Left ventricle myocardium superior (tissue), 1 donor: ENCODE results near the gene TVP23A. TPM values are rescaled to one million over a fixed set of nuclear protein-coding genes. Genes with fewer than 3 reads are reported as not detected.
A peak's percentile ranks its signal among the peaks of the same experiment; 100 is the strongest.
"Not testable (repeated sequence)": the region's sequence is repeated elsewhere in the genome, so short reads cannot be mapped to it uniquely, and the experiment has no call there.

Experiments
- ATAC-seq: fragments of 200-7000 bp; cut with Tn5 transposase; one replicate; pipeline ENCODE4 v1.9.1; 2020; ENCODE audit warnings: mild to moderate bottlenecking, moderate library complexity
- DNase-seq: peaks from one replicate; pipeline ENCODE4 v3.0.0-alpha.2; 2020
- intact Hi-C: fragments of 100-400 bp; cut with micrococcal nuclease; formaldehyde crosslinking; loops from one replicate; pipeline ENCODE4 v1.11.0; 2022
- total RNA-seq: library from RNA; stranded (reverse); fragmentation: NEBNext Ultra II Directional; extraction: Animal tissue kit (Norgen Biotek cat#: 25700); gene quantifications from one replicate; pipeline ENCODE4 v1.2.1, GENCODE V29; 2021
- donor health status: DM: no; HTN: yes; CAD: no; lungs with severe emphysema.

Gene TVP23A
- total RNA-seq, 1 donor from 2014 or later = 0.47 TPM

DNA sequence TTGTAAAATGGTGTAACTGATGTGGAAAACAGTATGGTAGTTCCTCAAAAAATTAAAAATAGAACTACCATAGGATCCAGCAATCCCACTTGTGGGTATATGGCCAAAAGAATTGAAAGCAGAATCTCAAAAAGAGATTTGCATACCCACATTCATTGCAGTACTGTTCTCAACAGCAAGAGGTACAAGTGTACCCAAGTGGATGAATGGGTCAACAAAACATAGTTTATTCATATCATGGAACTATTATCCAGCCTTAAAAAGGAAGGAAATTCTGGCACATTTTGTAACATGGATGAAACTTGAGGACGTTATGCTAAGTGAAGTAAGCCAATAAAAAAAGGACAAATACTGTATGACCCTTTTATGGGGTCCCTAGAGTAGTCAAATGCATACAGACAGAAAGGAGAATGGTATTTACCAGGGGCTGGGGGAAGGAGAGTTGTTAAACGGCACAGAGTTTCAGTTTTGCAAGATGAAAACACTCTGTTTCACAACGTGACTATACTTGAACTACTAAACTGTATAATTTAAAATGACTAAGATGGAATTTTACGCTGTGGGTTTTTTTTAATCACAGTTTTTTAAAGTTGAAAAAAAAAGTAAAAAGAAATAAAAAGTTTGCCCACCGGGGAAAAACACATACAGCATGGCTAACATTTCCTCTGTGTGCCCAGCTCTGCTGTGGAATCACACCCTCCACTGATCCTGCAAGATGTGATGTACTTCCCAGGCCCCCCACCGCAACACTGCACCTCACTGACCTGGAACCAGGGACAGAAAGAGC lies 6.1 kb downstream of the TVP23A start:
- ATAC-seq = no peak
- intact Hi-C loops = no loop called here
- DNase-seq = no peak

DNA sequence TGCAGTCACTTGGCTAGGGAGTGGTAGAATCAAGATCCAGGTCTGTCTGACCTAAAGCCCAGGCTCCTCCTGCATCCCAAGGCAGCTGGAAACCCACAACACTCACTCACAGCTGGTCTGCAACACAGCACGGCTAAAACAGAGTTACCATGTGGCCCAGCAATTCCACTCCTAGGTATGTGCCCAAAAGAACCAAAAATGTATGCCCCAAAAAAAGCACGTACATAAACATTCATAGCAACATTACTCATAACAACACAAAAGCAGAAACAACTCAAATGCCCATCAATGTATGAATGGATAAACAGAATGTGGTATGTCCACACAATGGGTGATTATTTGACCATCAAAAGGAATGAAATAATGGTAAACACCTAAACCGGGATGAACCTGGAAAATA lies 8.9 kb downstream of the TVP23A start:
- ATAC-seq = no peak
- intact Hi-C loops = no loop called here
- no peak for DNase-seq

DNA sequence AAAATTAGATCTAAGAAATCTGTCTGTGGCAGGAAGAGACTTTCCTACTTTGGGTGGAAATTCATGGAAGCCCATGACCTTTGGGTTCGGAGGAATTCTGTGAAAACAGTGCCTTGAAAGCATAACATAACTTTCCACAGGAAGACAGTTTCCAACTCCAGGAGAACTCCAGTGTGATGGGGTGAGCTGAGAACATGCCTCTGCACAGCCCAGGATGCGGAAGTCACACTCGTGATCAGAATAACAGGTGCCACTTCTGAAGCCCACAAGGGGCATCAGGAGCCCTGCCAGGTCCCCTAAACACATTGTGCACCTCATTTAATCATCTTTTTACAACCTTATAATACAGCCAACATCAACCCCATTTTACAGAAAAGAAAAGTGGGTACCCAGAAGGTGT lies 9.7 kb downstream of the TVP23A start:
- DNase-seq = no peak
- intact Hi-C loops = no loop called here
- ATAC-seq = no peak

DNA sequence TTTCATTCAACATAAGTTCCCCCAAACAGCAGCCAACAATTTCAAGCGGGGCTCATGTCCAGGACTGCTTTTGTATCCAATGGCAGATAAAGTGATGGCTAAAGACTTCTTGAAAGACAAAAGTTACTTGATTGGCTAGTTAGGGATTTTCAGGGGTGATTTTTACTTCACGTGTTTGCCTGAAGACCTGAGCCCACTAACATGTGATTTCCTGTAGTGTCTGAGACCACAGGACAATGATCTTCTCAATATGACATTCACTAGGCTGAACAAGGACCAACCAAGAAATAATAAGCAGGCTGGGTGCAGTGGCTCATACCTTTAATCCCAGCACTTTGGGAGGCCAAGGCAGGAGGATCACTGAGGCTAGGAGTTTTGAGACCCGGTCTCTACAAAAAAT lies 10.4 kb downstream of the TVP23A start:
- intact Hi-C loops = no loop called here
- ATAC-seq = no peak

DNA sequence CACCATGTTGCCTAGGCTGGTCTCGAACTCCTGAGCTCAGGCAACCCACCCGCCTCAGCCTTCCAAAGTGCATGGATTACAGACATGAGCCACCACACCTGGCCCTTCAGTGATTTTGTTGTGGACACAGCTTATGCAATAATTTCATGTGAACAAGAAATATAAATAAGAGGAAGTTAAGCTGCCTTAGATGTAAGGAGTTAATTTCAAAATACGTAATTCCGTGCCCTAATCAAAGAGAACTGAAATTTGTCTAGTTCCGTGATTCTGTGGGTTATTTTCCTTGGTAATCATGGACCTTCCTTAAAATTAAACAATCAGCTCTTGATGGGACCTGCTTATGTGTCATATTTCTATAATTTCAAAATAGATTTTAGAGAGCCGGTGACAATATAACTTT lies 11.9 kb downstream of the TVP23A start:
- intact Hi-C loops = no loop called here
- no peak for ATAC-seq
- DNase-seq = no peak

More for the DNA sequence above, 10.4 kb downstream of the TVP23A start:
- no peak for DNase-seq

DNA sequence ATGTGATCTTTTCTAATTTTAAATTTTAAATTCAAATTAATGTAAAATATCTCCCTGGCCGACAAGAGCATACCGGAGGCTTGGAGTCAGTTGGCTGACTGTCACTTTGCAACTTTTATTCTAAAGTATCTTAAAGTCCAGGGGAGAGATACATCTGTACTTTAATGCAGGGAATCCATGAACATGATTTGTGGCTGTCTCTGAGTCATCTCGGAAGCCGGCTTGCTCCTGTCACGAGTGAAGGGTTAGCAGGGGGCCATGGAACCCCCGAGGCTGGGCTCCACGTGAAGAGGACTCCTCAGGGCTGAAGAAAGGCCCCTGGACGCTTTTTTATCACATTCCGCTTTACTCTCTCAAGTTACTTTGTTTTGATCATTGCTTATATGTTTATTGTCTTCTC lies 13.3 kb downstream of the TVP23A start:
- DNase-seq (no peak), ATAC-seq (no peak)
- intact Hi-C loops = no loop called here

DNA sequence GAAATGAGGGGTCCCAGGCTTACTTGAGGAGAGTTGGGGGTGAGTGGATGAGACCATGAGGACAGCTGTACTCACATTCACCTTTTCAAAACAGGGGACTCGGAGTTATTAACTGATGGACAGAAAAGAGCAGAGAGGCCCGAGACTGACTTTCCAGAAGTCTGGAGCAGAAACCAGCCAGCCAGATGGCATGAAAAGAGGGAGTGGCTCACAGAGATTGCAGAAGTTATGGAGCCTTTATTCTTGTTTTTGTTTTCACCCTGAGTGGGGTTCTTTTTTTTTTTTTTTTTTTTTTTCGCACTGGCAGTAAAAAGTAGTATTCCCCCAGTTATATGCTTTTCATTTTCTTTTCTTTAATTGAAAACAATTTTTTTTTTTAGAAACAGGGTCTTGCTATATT lies 18.9 kb downstream of the TVP23A start:
- intact Hi-C loops = no loop called here
- ATAC-seq (no peak), DNase-seq (no peak)

DNA sequence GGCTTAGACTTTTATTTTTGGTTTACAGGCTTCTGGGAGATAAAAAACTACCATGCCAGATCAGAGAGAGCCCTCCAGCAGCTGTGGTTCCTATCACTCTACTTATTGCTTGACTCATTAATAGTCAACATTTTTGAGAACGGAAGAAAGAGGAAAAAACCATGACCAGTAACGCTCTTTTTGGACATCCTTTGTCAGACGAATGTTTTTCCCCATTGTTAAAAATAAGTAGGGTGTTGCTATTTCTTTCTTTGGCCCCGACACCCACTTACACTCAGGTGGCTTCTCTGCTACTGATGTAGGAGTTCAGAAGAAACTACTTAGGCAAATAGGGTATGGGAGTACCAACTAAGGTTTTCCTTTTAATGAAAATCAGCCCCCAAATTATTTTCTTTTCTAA lies 27.5 kb downstream of the TVP23A start:
- intact Hi-C loops = no loop called here
- DNase-seq = no peak
- no peak for ATAC-seq

DNA sequence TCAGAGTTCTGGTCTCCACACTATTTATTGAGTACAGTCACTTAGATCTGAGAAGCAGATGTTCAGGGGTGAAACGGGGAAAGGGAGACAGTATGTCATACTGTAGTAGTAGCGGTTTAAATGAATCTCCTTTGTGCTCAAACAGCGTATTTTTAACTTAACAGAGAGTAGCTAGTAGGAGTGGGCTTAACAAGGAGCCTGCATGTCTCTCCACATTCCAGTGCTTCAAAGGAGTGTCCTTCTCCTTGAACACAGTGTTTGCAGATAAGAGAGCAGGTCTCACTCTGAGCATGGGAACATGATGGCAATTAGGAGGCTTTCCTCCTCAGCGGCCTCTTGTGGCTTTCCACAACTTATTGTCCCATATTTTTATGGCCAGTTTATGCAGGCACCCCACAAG lies 30.0 kb downstream of the TVP23A start:
- intact Hi-C loops, ATAC-seq, DNase-seq: not testable (repeated sequence)

DNA sequence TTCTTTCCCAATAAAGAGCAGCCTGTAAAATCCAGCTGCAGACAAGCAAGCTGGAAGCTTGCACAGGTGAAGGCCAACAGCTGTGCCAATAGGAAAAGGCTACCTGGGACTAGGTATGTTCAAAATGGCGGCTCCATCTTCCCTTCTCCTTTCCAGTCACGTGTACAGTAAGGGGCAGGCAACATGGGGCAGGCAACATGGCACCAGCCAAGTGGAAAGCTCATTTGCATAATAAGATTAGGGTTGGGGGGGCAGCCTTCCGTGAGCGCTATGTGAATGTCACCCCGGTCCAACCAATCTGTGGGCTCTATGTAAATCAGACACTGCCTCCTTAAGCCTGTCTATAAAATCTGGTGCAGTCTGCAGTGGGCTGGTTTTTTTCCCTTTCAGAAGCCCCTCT lies 31.3 kb downstream of the TVP23A start:
- DNase-seq (no peak), ATAC-seq (no peak)
- intact Hi-C loops = no loop called here

DNA sequence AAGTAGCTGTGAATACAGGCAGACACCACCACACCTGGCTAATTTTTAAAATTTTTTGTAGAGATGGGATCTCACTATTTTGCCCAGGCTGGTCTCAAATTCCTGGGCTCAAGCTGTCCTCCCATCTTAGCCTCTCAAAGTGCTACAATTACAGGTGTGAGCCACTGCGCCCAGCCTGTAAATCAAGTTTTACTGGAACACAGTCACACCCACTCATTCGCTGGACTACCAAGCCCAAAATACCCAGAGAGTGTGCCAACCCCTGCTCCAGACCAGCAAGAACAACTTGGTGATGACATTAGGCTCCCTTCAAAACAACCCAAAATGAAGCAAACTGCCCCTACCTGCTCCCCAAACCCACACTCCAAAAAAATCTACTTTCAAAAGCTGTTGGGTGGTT lies 36.0 kb downstream of the TVP23A start:
- DNase-seq (no peak), ATAC-seq (no peak)
- intact Hi-C loops = no loop called here

DNA sequence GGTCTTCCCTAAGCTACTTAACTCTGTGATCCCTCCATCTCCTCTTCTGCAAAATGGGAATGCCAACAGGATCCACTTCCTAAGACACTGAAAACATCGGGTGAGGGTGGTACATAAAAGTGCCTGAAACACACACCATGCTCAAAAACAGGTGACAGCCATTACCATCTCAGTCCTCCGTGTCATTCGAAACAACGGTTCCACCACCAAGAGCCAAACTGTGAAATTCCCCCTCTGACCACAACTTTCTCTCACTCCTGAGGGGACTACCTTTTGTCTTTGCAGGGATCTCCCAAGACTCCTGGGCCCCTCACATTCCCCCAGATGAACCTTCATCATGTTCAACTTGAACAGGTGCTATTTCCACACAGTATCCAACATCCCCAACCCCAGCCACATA lies 38.0 kb downstream of the TVP23A start:
- ATAC-seq = no peak
- intact Hi-C loops = no loop called here
- no peak for DNase-seq

DNA sequence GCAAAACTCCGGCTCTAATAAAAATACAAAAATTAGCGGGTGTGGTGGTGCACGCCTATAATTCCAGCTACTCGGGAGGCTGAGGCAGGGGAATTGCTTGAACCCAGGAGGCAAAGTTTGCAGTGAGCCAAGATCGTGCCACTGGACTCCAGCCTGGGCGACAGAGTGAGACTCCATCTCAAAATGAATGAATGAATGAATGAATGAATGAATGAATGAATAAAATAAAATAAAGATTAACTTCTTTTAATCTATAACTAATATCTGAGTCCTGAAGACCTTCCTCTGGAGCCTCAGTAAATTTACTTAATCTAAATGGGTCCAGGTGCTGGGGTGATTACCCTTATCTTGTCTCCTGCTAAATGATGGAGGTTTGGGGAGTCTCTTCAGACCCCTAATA lies 38.7 kb downstream of the TVP23A start:
- ATAC-seq, intact Hi-C loops, DNase-seq: not testable (repeated sequence)

DNA sequence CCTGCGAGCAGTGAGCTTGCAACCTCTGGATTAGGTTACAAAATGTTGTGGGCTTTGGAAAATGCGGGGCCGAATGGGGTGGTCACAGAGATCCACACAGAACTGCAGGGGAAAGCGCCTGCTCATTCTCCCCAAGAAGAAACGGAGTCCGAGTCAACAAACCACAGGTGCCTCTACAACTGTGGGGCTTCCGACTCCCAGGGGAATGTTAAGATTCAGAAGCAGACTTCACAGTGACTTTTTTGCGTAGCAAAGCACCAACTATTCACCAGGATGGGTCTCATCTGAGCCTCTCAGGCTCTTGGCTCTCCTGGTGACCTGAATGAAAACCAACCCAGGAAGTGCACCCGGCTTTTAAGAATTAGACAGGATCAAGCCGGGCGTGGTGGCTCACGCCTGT lies 41.2 kb downstream of the TVP23A start:
- ATAC-seq = no peak
- intact Hi-C loops = no loop called here
- DNase-seq = no peak

DNA sequence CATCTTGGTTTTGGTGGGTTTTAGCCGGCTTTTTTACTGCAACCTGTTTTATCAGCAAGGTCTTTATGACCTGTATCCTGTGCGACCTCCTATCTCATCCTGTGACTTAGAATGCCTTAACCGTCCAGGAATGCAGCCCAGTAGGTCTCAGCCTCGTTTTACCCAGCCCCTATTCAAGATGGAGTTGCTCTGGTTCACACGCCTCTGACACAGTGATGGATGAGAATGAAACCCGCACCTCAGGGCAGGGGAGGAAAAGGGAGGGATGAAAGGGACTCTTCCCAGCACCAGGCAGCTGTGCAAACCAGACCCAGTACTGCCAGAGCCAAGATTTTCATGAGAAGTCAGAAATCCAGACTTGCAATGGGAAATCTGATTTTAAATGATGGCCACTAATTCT lies 41.7 kb downstream of the TVP23A start:
- ATAC-seq = not testable (repeated sequence)

DNA sequence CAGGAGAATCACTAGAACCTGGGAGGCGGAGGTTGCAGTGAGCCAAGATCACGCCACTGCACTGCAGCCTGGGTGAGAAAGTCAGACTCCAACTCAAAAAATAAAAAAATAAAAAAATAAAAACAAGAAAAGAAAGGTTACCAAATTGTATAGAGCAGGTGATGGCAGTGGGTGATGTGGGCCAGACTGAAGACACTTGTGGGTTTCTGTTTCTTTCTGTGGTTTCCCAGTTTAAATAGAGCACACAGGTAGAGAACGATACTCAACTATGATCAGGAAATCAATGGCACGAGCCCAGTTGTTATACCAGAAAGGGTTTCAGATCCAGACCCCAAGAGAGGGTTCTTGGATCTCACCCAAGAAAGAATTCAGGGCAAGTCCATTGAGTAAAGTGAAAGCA lies 42.3 kb downstream of the TVP23A start:
- no peak for ATAC-seq
- no peak for DNase-seq
- intact Hi-C loops = no loop called here

More for the DNA sequence above, 41.7 kb downstream of the TVP23A start:
- intact Hi-C loops, DNase-seq: not testable (repeated sequence)

DNA sequence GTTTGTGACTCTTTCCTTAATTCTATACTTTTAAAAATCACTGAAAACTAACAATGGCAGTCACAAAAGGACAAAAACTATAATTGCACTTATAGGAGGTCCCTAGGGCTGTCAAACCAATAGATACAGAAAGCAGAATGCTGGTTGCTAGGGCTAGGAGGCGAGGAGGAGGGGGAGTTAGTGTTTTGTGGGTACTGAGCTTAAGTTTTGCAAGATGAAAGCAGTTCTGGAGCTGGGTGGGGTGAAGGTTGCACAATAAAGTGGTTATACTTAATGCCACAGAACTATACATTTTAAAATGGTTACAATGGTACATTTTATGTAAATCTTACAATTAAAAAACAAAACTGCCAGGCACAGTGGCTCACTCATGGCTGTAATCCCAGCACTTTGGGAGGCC lies 47.7 kb downstream of the TVP23A start:
- ATAC-seq = peak; percentile 23
- intact Hi-C loops = no loop called here

DNA sequence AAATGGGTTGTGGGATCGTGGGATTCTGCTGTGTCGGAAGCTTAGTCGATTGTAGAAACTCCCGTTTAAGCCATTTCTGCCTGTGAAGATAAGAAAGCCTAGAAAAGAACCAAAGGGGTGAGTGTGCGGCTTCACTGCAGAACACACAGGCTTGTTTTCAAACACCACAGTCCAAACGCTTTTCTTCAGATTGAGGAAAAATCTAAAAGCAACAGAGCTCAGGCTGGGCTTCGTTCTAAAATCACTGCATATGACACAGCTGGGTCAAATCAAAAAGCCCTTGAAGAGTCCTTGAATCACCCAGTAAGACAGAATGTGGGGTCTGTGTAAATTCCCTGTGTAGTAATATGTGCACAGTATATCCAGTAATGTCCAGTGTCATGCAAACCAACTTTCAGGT lies 49.2 kb downstream of the TVP23A start:
- no peak for DNase-seq
- intact Hi-C loops = no loop called here
- ATAC-seq = no peak

More for the DNA sequence above, 47.7 kb downstream of the TVP23A start:
- DNase-seq = no peak

DNA sequence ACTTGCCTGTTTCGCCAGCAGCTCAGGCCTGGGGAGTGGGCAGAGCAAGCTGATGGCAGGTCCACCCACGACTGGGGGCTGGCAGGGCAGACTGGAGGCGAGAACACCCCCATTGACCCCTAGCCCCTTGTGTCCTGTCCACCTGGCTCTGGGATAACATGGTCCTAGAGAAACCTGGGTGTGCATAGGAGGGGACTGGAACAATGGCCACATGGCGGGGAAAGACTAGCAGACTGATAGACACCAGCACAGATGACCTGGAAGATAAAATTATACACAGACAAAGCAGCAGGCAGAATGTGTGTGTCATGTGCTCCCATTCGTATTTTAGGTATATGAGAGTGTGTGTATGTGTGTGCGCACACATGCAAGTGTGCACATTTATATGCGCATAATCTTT lies 51.5 kb downstream of the TVP23A start:
- DNase-seq (no peak), ATAC-seq (no peak)
- intact Hi-C loops = no loop called here

DNA sequence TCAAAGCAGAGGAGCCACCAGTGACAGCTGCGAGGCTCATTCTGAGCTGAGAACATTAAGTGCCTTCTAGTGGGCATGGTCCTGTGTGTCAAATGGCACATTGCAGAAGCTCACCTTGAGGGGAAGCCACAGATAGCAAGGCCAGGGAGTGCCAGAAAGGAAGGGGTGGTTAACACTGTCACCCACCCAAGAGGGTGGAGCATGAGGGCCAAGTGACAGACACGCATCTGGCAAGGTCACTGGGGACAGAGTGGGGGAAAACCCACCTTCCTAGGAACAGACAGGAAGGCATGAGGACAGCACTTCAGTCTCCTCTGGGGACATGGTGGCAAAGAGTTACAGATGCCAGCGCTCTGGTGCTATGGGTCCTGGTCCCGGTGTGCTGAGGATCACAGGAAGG lies 52.8 kb downstream of the TVP23A start:
- no peak for ATAC-seq
- intact Hi-C loops = no loop called here
- DNase-seq = no peak

DNA sequence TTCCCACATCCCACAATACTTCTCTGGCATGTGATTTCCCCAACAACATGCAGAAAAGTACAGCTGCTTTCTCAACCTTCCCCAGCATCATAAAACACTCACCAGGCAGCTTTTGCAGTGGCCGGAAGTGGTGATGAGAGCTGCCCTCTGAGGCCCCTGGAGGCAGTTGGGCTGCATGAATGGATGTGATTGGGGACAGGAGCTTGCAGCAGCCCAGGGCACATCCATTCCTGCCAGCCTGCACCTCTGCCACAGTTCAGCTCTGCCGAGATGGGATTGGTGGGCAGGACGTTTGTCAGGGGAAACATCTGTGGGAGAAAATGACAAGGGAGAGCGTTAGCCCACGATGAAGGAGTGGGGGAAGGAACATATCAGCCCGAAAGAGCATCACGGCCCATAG lies 55.1 kb downstream of the TVP23A start:
- no peak for ATAC-seq

More for the DNA sequence above, 55.1 kb downstream of the TVP23A start:
- no peak for DNase-seq
- intact Hi-C loops = no loop called here
